Measurements from ENCODE around the gene COL7A1. TPM values are rescaled to one million over a fixed set of nuclear protein-coding genes. Genes with fewer than 3 reads are reported as not detected.

Gene COL7A1
- total RNA-seq, 5 donors from 2014 or later (not counting 1 experiment from before 2014, with no cell fraction given), result 0.33 to 2.3 (median 1.3) TPM

DNA sequence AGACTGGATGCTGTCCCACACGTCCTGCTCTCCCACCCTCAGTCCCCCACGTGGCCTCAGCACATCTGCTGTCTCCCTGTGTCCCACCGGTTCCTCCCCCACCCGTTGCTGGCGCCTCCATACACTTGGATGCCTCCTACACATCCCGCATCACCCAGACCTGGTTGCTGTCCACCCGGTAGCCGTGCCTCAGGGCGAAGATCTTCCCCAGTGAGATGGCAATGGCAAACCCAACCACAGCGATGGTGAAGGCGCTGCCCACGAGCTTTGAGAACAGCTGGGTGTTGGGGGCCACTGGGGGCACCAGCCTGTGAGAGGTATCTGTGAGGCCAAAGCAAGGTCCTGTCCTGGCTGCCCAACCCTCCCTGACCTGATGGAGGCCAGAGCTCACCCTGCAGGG is 35.7 kb upstream of the COL7A1 start:
- Histone ChIP-seq H3K4me1 (ENCODE audit: control insufficient read depth in 1 of 2, extremely low read depth in 1 of 2, insufficient read depth in 2 of 2, low read length in 2 of 2) (peaks cover 4 to 25% of the 10 kb centered on the region in 2 experiments), H3K9me3 (no peaks in the 10 kb centered on the region), H3K36me3 (ENCODE audit: control insufficient read depth in 2 of 2, extremely low read depth in 1 of 2, insufficient read depth in 1 of 2, low read length in 1 of 2) (peaks cover 15 to 31% of the 10 kb centered on the region in 2 donors), H3K4me3 (ENCODE audit: control insufficient read depth in 1 of 2, extremely low read depth in 1 of 2, low read length in 1 of 2) (no peak overlapping the region), H3K27ac (ENCODE audit: low read length) (no peak overlapping the region), H3K27me3 (replicated peaks in 1 of 2; ENCODE audit: control insufficient read depth in 2 of 2, extremely low read depth in 1 of 2, insufficient read depth in 2 of 2, low read length in 1 of 2) (peaks cover 0 to 3% of the 10 kb centered on the region in 2 experiments)
- Mint-ChIP-seq H3K4me1 (peaks cover 13 to 18% (median 18%) of the 10 kb centered on the region in 3 donors), H3K36me3 (peaks cover 36% of the 10 kb centered on the region), H3K27me3 (no peaks in the 10 kb centered on the region), H3K9me3 (no peaks in the 10 kb centered on the region), H3K4me3 (no peak overlapping the region), H3K27ac (no peak overlapping the region)
- no peak for ATAC-seq (replicated peaks in 1 of 4)
- WGBS (ENCODE audit: insufficient coverage), result 92% methylated on average over 12 of the region's 12 CpGs
- POLR2A ChIA-PET, result no interaction called here
- no peak for DNase-seq
- CTCF ChIA-PET, result no interaction called here

DNA sequence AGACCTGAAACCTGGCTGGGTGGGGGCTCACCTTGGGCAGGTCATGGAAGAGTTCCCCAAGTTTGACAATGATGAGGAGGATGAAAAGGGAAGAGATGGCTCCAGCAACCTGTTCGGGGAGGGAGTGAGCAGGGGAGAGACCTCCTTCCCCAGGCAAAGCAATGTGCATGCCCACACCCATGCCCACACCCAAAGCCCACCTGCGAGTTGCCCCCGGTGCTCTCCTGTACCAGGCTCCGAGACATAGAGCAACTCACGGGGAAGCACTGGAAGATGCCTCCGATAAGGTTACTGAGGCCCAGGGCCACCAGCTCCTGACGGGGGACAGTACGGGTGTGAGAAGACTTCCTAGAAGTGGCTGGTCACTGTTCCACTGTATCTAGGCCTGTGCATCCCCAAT is 35.3 kb upstream of the COL7A1 start:
- H3K27ac Mint-ChIP-seq, result no peak overlapping the region
- ATAC-seq (replicated peaks in 1 of 4), result no peak
- Histone ChIP-seq H3K4me3 (ENCODE audit: control insufficient read depth in 1 of 2, extremely low read depth in 1 of 2, low read length in 1 of 2) (no peak overlapping the region), H3K9me3 (no peaks in the 10 kb centered on the region), H3K27me3 (replicated peaks in 1 of 2; ENCODE audit: control insufficient read depth in 2 of 2, extremely low read depth in 1 of 2, insufficient read depth in 2 of 2, low read length in 1 of 2) (peaks cover 0 to 3% of the 10 kb centered on the region in 2 experiments), H3K36me3 (ENCODE audit: control insufficient read depth in 2 of 2, extremely low read depth in 1 of 2, insufficient read depth in 1 of 2, low read length in 1 of 2) (peaks cover 16 to 31% of the 10 kb centered on the region in 2 donors), H3K4me1 (ENCODE audit: control insufficient read depth in 1 of 2, extremely low read depth in 1 of 2, insufficient read depth in 2 of 2, low read length in 2 of 2) (peaks cover 4 to 21% of the 10 kb centered on the region in 2 experiments), H3K27ac (ENCODE audit: low read length) (no peak overlapping the region)
- WGBS (ENCODE audit: insufficient coverage), result 100% methylated on average over 5 of the region's 8 CpGs
- CTCF ChIA-PET, result no interaction called here
- no peak overlapping the region for H3K4me3 Mint-ChIP-seq
- no peaks in the 10 kb centered on the region for H3K27me3 Mint-ChIP-seq
- peaks cover 10 to 16% (median 14%) of the 10 kb centered on the region in 3 donors for H3K4me1 Mint-ChIP-seq
- no peaks in the 10 kb centered on the region for H3K9me3 Mint-ChIP-seq
- DNase-seq, result no peak
- peaks cover 36% of the 10 kb centered on the region for H3K36me3 Mint-ChIP-seq
- POLR2A ChIA-PET, result no interaction called here

DNA sequence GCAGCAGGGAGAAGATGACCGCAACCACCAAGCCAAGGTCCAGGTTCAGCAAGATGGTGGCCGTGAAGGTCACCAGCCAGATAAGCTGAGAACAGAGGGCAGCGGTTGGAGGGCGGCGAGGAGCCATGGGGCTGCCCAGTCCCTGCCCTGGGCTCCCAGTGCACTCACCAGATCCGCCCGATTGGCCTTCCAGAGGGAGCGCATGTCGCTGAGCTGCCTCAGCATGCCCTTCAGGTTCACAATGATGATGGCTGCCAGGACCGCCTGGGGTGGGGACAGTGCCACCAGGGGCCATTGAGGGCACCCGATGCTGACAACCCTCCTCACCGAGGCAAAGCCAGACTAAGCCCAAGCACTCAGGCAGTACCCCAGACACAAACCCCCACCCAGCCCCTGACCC is 34.8 kb upstream of the COL7A1 start:
- Histone ChIP-seq H3K27me3 (replicated peaks in 1 of 2; ENCODE audit: control insufficient read depth in 2 of 2, extremely low read depth in 1 of 2, insufficient read depth in 2 of 2, low read length in 1 of 2) (peaks cover 0 to 3% of the 10 kb centered on the region in 2 experiments), H3K27ac (ENCODE audit: low read length) (no peak overlapping the region), H3K4me3 (ENCODE audit: control insufficient read depth in 1 of 2, extremely low read depth in 1 of 2, low read length in 1 of 2) (no peak overlapping the region), H3K36me3 (ENCODE audit: control insufficient read depth in 2 of 2, extremely low read depth in 1 of 2, insufficient read depth in 1 of 2, low read length in 1 of 2) (peaks cover 18 to 31% of the 10 kb centered on the region in 2 donors), H3K9me3 (no peaks in the 10 kb centered on the region), H3K4me1 (ENCODE audit: control insufficient read depth in 1 of 2, extremely low read depth in 1 of 2, insufficient read depth in 2 of 2, low read length in 2 of 2) (peaks cover 4 to 18% of the 10 kb centered on the region in 2 experiments)
- no peak overlapping the region for H3K27ac Mint-ChIP-seq
- no peak overlapping the region for H3K4me3 Mint-ChIP-seq
- no peak for ATAC-seq (replicated peaks in 1 of 4)
- peaks cover 36% of the 10 kb centered on the region for H3K36me3 Mint-ChIP-seq
- 97% methylated on average over 10 of the region's 12 CpGs for WGBS (ENCODE audit: insufficient coverage)
- CTCF ChIA-PET, result interaction anchor here in 1 of 2 donors (0.6 kb wide), 1 partner anchor 8 kb away, joined by 4 read pairs; no protein-coding TSS in a partner anchor
- POLR2A ChIA-PET, result no interaction called here
- no peaks in the 10 kb centered on the region for H3K9me3 Mint-ChIP-seq
- H3K27me3 Mint-ChIP-seq, result no peaks in the 10 kb centered on the region
- peaks cover 12 to 17% (median 16%) of the 10 kb centered on the region in 3 donors for H3K4me1 Mint-ChIP-seq
- no peak for DNase-seq

DNA sequence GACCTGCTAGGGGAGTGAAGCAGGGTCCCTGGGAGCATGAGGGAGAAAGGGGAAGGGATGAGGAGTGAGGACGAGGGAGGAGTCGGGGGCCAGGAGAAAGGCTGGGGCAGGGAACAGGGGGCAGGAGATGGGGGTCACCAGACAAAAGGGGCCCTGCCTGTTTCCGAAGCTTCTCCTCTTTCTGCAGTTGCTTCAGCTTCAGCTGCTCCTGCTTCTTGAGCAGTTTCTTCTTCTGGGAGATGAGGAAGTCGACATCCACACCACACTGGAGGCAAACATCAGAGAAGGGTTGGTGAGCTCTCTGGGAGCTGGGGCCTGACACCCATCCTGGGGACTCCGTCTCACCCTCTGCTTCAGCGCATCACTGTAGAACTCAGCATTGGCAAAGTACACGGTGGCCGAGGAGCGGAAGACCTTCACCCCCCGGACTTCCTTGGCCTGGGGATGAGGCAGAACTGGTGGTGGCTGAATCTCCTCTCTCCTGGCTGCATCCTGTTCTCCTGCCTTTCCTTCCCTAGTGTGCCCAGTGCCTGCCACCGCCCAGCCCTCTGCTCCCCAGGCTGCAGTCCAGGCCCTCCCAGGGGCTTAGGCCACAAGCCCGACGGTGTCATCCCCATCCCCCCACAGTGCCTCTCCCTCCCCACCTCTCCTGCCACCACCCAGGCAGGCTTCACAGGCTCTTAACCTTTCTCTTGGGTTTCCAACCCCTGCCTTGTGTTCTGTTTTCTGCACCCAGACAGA is 33.3 kb upstream of the COL7A1 start:
- no peak for ATAC-seq (replicated peaks in 1 of 4)
- no peak overlapping the region for H3K27ac Mint-ChIP-seq

DNA sequence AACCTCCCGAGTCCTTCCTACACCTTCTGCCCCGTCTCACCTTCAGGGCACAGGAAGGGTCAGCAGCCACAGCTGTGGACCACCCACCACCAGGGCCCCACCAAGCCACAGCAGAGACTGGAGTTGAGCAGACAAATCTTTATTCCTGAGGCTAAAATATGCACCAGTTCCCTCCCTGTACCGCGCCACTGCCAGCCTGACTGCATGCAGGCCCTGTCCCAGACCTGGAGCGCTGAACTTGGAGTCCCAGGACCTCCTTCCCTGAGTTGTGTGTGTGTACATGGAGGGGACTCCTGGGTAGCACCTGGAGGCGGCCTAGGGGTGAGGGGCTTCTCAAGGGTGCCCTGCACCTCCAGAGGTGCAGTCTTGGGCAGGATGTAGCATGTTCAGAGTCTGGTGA is 30.5 kb upstream of the COL7A1 start:
- peaks cover 17 to 22% of the 10 kb centered on the region in 2 donors for H3K36me3 ChIP-seq (ENCODE audit: control insufficient read depth in 2 of 2, extremely low read depth in 1 of 2, insufficient read depth in 1 of 2, low read length in 1 of 2)
- no peaks in the 10 kb centered on the region for H3K9me3 Mint-ChIP-seq
- H3K9me3 ChIP-seq, result no peaks in the 10 kb centered on the region
- H3K36me3 Mint-ChIP-seq, result peaks cover 33% of the 10 kb centered on the region
- H3K27me3 ChIP-seq (replicated peaks in 1 of 2; ENCODE audit: control insufficient read depth in 2 of 2, extremely low read depth in 1 of 2, insufficient read depth in 2 of 2, low read length in 1 of 2), result no peaks in the 10 kb centered on the region
- 96% methylated on average over 4 of the region's 6 CpGs for WGBS (ENCODE audit: insufficient coverage)
- H3K27ac Mint-ChIP-seq, result no peak overlapping the region
- POLR2A ChIA-PET, result no interaction called here
- CTCF ChIA-PET, result no interaction called here
- DNase-seq, result no peak
- H3K4me1 ChIP-seq (ENCODE audit: control insufficient read depth in 1 of 2, extremely low read depth in 1 of 2, insufficient read depth in 2 of 2, low read length in 2 of 2), result peaks cover 0 to 6% of the 10 kb centered on the region in 2 experiments
- no peak overlapping the region for H3K27ac ChIP-seq (ENCODE audit: low read length)
- no peak for ATAC-seq (replicated peaks in 1 of 4)
- no peak overlapping the region for H3K4me3 Mint-ChIP-seq
- H3K27me3 Mint-ChIP-seq, result no peaks in the 10 kb centered on the region
- H3K4me3 ChIP-seq (ENCODE audit: control insufficient read depth in 1 of 2, extremely low read depth in 1 of 2, low read length in 1 of 2), result no peak overlapping the region
- peaks cover 11 to 16% (median 14%) of the 10 kb centered on the region in 3 donors for H3K4me1 Mint-ChIP-seq

More for the DNA sequence above, 33.3 kb upstream of the COL7A1 start:
- CTCF ChIA-PET, result no interaction called here
- Histone ChIP-seq H3K27me3 (replicated peaks in 1 of 2; ENCODE audit: control insufficient read depth in 2 of 2, extremely low read depth in 1 of 2, insufficient read depth in 2 of 2, low read length in 1 of 2) (no peaks in the 10 kb centered on the region), H3K27ac (ENCODE audit: low read length) (no peak overlapping the region), H3K9me3 (no peaks in the 10 kb centered on the region), H3K4me3 (ENCODE audit: control insufficient read depth in 1 of 2, extremely low read depth in 1 of 2, low read length in 1 of 2) (no peak overlapping the region), H3K4me1 (ENCODE audit: control insufficient read depth in 1 of 2, extremely low read depth in 1 of 2, insufficient read depth in 2 of 2, low read length in 2 of 2) (peaks cover 0 to 10% of the 10 kb centered on the region in 2 experiments), H3K36me3 (ENCODE audit: control insufficient read depth in 2 of 2, extremely low read depth in 1 of 2, insufficient read depth in 1 of 2, low read length in 1 of 2) (peaks cover 18 to 31% of the 10 kb centered on the region in 2 donors)
- Mint-ChIP-seq H3K9me3 (no peaks in the 10 kb centered on the region), H3K4me1 (peaks cover 15 to 17% (median 16%) of the 10 kb centered on the region in 3 donors), H3K27me3 (no peaks in the 10 kb centered on the region), H3K4me3 (no peak overlapping the region), H3K36me3 (peaks cover 36% of the 10 kb centered on the region)
- WGBS (ENCODE audit: insufficient coverage), result 96% methylated on average over 7 of the region's 13 CpGs
- POLR2A ChIA-PET, result no interaction called here
- DNase-seq, result no peak

DNA sequence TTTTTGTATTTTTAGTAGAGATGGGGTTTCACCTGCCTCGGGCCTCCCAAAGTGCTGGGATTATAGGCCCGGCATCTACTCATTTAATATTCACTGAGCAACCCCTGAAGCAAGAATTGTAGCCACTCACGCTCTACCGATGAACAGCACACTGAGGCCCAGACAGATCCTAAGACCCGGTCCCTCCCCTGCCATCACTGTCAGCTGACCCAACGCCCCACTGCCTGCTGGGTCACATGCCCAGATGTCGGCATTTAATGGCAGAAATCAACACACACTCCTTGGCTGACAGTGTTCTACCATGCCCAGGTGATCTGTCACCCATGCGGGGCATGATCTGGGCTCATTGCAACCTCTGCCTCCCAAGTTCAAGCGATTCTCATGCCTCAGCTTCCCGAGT is 29.6 kb upstream of the COL7A1 start:
- Mint-ChIP-seq H3K9me3 (no peaks in the 10 kb centered on the region), H3K36me3 (peaks cover 29% of the 10 kb centered on the region), H3K4me1 (peaks cover 11 to 16% (median 14%) of the 10 kb centered on the region in 3 donors), H3K27ac (no peak overlapping the region), H3K27me3 (no peaks in the 10 kb centered on the region), H3K4me3 (no peak overlapping the region)
- Histone ChIP-seq H3K4me3 (ENCODE audit: control insufficient read depth in 1 of 2, extremely low read depth in 1 of 2, low read length in 1 of 2) (no peak overlapping the region), H3K9me3 (no peaks in the 10 kb centered on the region), H3K36me3 (ENCODE audit: control insufficient read depth in 2 of 2, extremely low read depth in 1 of 2, insufficient read depth in 1 of 2, low read length in 1 of 2) (peaks cover 16 to 17% of the 10 kb centered on the region in 2 donors), H3K27ac (ENCODE audit: low read length) (no peak overlapping the region), H3K27me3 (replicated peaks in 1 of 2; ENCODE audit: control insufficient read depth in 2 of 2, extremely low read depth in 1 of 2, insufficient read depth in 2 of 2, low read length in 1 of 2) (peaks cover 0 to under 1% of the 10 kb centered on the region in 2 experiments), H3K4me1 (ENCODE audit: control insufficient read depth in 1 of 2, extremely low read depth in 1 of 2, insufficient read depth in 2 of 2, low read length in 2 of 2) (peaks cover 0 to 6% of the 10 kb centered on the region in 2 experiments)
- 95% methylated on average over 8 of the region's 10 CpGs for WGBS (ENCODE audit: insufficient coverage)
- ATAC-seq (replicated peaks in 1 of 4) (no peak), DNase-seq (no peak)
- ChIA-PET CTCF (interaction anchor here (0.5 to 0.6 kb wide), 2 partner anchors 118 to 174 kb away, joined by 3 to 6 read pairs; no protein-coding TSS in a partner anchor), POLR2A (no interaction called here)

Measured in T-cell (primary cell).